ENCODE data around the gene SLC9C1. TPM values are rescaled to one million over a fixed set of nuclear protein-coding genes. Genes with fewer than 3 reads are reported as not detected.
"Not testable (repeated sequence)": the region's sequence is repeated elsewhere in the genome, so short reads cannot be mapped to it uniquely, and the experiment has no call there.

Gene SLC9C1
- total RNA-seq, 1 experiment from 2014 or later = not detected

DNA sequence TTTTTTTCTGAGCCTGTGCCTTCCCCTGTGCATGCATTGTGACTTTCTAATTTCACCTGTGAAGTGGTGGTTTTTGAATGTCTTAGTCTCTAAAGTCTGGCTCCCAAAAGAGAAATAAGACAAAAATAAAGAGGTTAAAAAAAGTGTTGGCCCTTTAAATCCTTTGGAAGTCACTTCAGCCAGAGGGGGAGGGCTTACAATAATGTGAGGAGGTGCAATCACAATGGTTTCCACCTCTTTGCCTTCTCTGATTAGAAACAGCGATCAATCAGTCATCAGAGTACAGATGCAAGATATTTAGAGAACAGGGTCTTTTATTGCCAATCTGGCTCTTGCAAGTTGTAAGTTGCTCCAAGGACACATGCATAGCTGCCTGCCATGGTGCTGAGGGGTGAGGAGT lies 96.9 kb downstream of the SLC9C1 start:
- Mint-ChIP-seq H3K9me3 (ENCODE audit: low read depth, unreplicated experiment) (no peaks in the 10 kb centered on the region), H3K36me3 (ENCODE audit: insufficient read depth, unreplicated experiment) (no peaks in the 10 kb centered on the region), H3K4me1 (ENCODE audit: low read depth, unreplicated experiment) (peaks cover 8% of the 10 kb centered on the region), H3K27ac (ENCODE audit: unreplicated experiment) (no peak overlapping the region), H3K27me3 (ENCODE audit: unreplicated experiment) (no peaks in the 10 kb centered on the region), H3K4me3 (ENCODE audit: low read depth, unreplicated experiment) (no peak overlapping the region)
- CTCF ChIA-PET = no interaction called here
- intact Hi-C loops (cut with micrococcal nuclease; ENCODE audit: unreplicated experiment) = no loop called here
- BruUV-seq (replicated peaks) = no TSS peak
- TF ChIP-seq CTCF (IDR thresholded peaks at IDR 0.05; ENCODE audit: unreplicated experiment) = no peak
- DNase-seq = no peak

DNA sequence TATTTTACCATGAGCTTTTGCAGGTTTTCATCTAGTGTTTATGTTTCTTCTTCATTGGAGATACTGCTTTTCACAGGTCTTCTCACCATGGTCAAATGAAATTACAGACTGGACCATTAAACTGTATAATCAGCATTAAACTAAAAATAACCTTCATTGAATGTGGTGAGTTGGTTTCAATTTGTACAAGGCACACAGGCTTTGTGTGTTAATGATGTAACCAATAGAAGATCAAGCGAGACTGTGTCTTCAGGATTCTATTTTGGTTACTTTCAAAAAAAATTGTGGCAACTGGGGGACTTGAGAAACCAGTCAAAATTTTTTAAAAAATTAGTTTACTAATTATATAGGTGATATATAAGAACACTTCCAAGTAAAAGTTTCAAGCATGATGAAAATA lies 106.7 kb downstream of the SLC9C1 start:
- H3K27ac Mint-ChIP-seq (ENCODE audit: unreplicated experiment) = no peak overlapping the region
- no peak for DNase-seq

GRCh38 chr3:112185423-112186035 lies 108.5 kb downstream of the SLC9C1 start:
- DNase-seq = peak; percentile 23
- H3K9me3 Mint-ChIP-seq (ENCODE audit: low read depth, unreplicated experiment); intact Hi-C loops (cut with micrococcal nuclease; ENCODE audit: unreplicated experiment); CTCF ChIA-PET; BruUV-seq (replicated peaks); H3K4me1 Mint-ChIP-seq (ENCODE audit: low read depth, unreplicated experiment); H3K27ac Mint-ChIP-seq (ENCODE audit: unreplicated experiment); H3K27me3 Mint-ChIP-seq (ENCODE audit: unreplicated experiment); H3K36me3 Mint-ChIP-seq (ENCODE audit: insufficient read depth, unreplicated experiment): not testable (repeated sequence)
- peak overlapping the region; percentile 36 for H3K4me3 Mint-ChIP-seq (ENCODE audit: low read depth, unreplicated experiment)

More for the DNA sequence above, 106.7 kb downstream of the SLC9C1 start:
- no peaks in the 10 kb centered on the region for H3K4me1 Mint-ChIP-seq (ENCODE audit: low read depth, unreplicated experiment)
- H3K9me3 Mint-ChIP-seq (ENCODE audit: low read depth, unreplicated experiment) = no peaks in the 10 kb centered on the region
- TF ChIP-seq CTCF (IDR thresholded peaks at IDR 0.05; ENCODE audit: unreplicated experiment) = no peak
- CTCF ChIA-PET = no interaction called here
- BruUV-seq (replicated peaks) = no TSS peak
- intact Hi-C loops (cut with micrococcal nuclease; ENCODE audit: unreplicated experiment) = no loop called here
- no peak overlapping the region for H3K4me3 Mint-ChIP-seq (ENCODE audit: low read depth, unreplicated experiment)
- H3K27me3 Mint-ChIP-seq (ENCODE audit: unreplicated experiment) = no peaks in the 10 kb centered on the region
- H3K36me3 Mint-ChIP-seq (ENCODE audit: insufficient read depth, unreplicated experiment) = no peaks in the 10 kb centered on the region

DNA sequence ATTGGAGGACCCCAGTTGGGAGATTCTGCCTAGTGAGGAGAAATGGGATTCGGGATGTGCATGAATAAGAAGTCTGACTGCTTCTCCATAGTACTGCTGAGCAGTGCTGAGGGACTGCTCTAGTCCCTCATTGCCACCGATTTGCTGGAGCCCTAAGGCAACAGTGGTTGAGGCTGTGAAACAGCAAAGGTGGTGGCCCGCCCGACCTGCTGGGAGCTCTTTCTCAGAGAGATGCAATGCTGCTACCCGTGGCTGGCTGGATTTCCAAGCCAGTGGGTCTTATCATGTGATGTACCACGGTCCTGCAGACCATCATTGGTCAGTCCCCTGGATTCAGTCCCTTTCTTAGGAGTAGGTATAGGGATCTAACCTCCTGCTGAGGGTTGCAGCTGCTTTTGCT lies 118.4 kb downstream of the SLC9C1 start:
- no TSS peak for BruUV-seq (replicated peaks)
- H3K27ac Mint-ChIP-seq (ENCODE audit: unreplicated experiment) = no peak overlapping the region
- no peak for DNase-seq
- intact Hi-C loops (cut with micrococcal nuclease; ENCODE audit: unreplicated experiment) = no loop called here
- H3K4me3 Mint-ChIP-seq (ENCODE audit: low read depth, unreplicated experiment) = no peak overlapping the region
- no peaks in the 10 kb centered on the region for H3K27me3 Mint-ChIP-seq (ENCODE audit: unreplicated experiment)
- CTCF ChIA-PET = no interaction called here
- no peak for TF ChIP-seq CTCF (IDR thresholded peaks at IDR 0.05; ENCODE audit: unreplicated experiment)
- no peaks in the 10 kb centered on the region for H3K4me1 Mint-ChIP-seq (ENCODE audit: low read depth, unreplicated experiment)
- no peaks in the 10 kb centered on the region for H3K36me3 Mint-ChIP-seq (ENCODE audit: insufficient read depth, unreplicated experiment)
- H3K9me3 Mint-ChIP-seq (ENCODE audit: low read depth, unreplicated experiment) = no peaks in the 10 kb centered on the region

DNA sequence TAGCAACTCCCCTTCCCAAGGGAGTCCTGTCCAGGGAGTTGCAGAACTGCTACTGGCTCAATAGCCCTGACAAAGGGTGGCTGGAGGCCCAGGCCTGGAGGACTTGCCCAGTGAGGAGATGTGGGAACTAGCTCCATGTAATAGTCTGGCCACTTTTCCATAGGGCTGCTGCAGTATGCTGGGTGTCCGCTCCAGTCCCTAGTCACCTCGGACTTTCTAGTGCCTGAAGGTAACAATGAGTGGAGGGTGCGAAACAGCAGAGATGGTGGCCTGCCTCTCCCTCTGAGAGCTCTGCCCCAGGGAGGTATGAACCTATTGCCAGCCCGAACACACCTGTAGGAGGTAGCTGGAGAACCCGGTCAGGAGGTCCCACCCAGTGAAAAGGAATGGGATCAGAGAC lies 119.0 kb downstream of the SLC9C1 start:
- no TSS peak for BruUV-seq (replicated peaks)
- no peak for DNase-seq
- Mint-ChIP-seq H3K36me3 (ENCODE audit: insufficient read depth, unreplicated experiment) (no peaks in the 10 kb centered on the region), H3K4me3 (ENCODE audit: low read depth, unreplicated experiment) (no peak overlapping the region), H3K4me1 (ENCODE audit: low read depth, unreplicated experiment) (no peaks in the 10 kb centered on the region), H3K9me3 (ENCODE audit: low read depth, unreplicated experiment) (no peaks in the 10 kb centered on the region), H3K27ac (ENCODE audit: unreplicated experiment) (no peak overlapping the region), H3K27me3 (ENCODE audit: unreplicated experiment) (no peaks in the 10 kb centered on the region)
- TF ChIP-seq CTCF (IDR thresholded peaks at IDR 0.05; ENCODE audit: unreplicated experiment) = no peak
- intact Hi-C loops (cut with micrococcal nuclease; ENCODE audit: unreplicated experiment) = no loop called here
- CTCF ChIA-PET = no interaction called here

Measured in Calu3 (cell line).